Left ventricle myocardium inferior (tissue), 1 donor: ENCODE data around the gene TPX2. TPM values are rescaled to one million over a fixed set of nuclear protein-coding genes. Genes with fewer than 3 reads are reported as not detected.
A peak's percentile ranks its signal among the peaks of the same experiment; 100 is the strongest.

Source experiments
- DNase-seq: peaks from one replicate; pipeline ENCODE4 v3.0.0-alpha.2; 2020
- H3K27ac ChIP-seq: fragments of 200-600 bp; replicated peaks from 2 replicates; pipeline ENCODE4 v1.8.0; 2021
- H3K27me3 ChIP-seq: fragments of 200-600 bp; 2 replicates; pipeline ENCODE4 v1.8.0; 2021; ENCODE audit warnings: low read depth
- H3K36me3 ChIP-seq: fragments of 200-600 bp; 2 replicates; pipeline ENCODE4 v1.8.0; 2021
- H3K4me1 ChIP-seq: fragments of 200-600 bp; 2 replicates; pipeline ENCODE4 v1.8.0; 2021
- H3K4me3 ChIP-seq: fragments of 200-600 bp; 2 replicates; pipeline ENCODE4 v1.8.0; 2021; ENCODE audit warnings: mild to moderate bottlenecking, moderate library complexity
- H3K9me3 ChIP-seq: fragments of 200-600 bp; replicated peaks from 2 replicates; pipeline ENCODE4 v1.8.0; 2021
- intact Hi-C: fragments of 100-400 bp; cut with micrococcal nuclease; formaldehyde crosslinking; loops from one replicate; pipeline ENCODE4 v1.11.0; 2022
- total RNA-seq: library from RNA; stranded (reverse); fragmentation: NEBNext Ultra II Directional; extraction: Animal tissue kit (Norgen Biotek cat#: 25700); gene quantifications from one replicate; pipeline ENCODE4 v1.2.1, GENCODE V29; 2021
- TF ChIP-seq, protein P1 (sequence below): fragments of 200-600 bp; IDR thresholded peaks from 2 replicates; pipeline ENCODE4 v1.8.0; 2021; ENCODE audit warnings: antibody characterized with exemption, mild to moderate bottlenecking, borderline replicate concordance
- donor health status: DM: no; HTN: yes; CAD: no; lungs with severe emphysema.

The TPX2 gene
- total RNA-seq, 1 donor from 2014 or later = 0.71 TPM

DNA sequence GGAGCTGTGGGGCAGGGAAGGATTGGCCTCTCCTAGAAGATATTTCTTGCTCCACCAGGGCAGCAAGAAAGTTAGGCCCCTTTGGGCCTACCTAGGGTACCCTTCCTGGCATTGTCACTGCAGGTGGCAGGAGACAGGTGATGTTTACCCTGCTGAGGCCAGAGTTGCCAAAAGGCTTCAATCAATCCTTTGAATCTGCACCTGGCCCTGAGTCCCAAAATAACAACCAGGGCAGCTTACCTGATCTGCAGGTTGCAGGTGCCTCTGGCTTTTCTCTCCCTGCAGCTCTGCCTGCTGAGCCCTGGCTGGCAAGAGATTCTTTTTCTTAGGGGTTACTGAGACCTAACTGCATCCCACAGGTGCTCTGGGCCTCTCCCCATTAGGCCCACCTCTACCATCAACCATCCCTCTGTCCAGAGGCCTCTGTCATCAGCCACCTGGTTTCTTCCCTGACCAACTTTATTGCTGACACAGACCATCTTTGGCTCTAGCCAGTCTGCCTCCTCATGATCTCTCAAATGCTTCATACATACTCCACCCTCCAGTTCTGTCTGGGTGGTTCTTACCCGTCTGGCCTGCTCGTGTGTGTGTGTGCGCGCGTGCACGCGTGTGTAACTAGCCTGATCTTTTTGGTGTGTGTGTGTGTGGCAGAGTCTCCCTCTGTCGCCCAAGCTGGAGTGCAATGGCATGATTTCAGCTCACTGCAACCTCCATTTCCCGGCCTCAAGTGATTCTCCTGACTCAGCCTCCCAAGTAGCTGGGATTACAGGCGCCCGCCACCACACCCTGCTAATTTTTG, 30.2 kb upstream of the TPX2 start:
- intact Hi-C loops = no loop called here
- no peaks in the 10 kb centered on the region for H3K27me3 ChIP-seq
- H3K4me3 ChIP-seq = peak overlapping the region; percentile 27
- peak overlapping the region; percentile 99 for H3K27ac ChIP-seq
- peaks cover 40% of the 10 kb centered on the region for H3K36me3 ChIP-seq
- TF ChIP-seq, protein P1, sequence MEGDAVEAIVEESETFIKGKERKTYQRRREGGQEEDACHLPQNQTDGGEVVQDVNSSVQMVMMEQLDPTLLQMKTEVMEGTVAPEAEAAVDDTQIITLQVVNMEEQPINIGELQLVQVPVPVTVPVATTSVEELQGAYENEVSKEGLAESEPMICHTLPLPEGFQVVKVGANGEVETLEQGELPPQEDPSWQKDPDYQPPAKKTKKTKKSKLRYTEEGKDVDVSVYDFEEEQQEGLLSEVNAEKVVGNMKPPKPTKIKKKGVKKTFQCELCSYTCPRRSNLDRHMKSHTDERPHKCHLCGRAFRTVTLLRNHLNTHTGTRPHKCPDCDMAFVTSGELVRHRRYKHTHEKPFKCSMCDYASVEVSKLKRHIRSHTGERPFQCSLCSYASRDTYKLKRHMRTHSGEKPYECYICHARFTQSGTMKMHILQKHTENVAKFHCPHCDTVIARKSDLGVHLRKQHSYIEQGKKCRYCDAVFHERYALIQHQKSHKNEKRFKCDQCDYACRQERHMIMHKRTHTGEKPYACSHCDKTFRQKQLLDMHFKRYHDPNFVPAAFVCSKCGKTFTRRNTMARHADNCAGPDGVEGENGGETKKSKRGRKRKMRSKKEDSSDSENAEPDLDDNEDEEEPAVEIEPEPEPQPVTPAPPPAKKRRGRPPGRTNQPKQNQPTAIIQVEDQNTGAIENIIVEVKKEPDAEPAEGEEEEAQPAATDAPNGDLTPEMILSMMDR = no peak
- no peak for DNase-seq
- H3K4me1 ChIP-seq = peaks cover 100% of the 10 kb centered on the region
- H3K9me3 ChIP-seq = no peaks in the 10 kb centered on the region

GRCh38 chr20:31709939-31710338, 29.2 kb upstream of the TPX2 start:
- peaks cover 50% of the 10 kb centered on the region for H3K36me3 ChIP-seq
- H3K4me1 ChIP-seq = peaks cover 100% of the 10 kb centered on the region
- peak overlapping the region; percentile 99 for H3K27ac ChIP-seq

DNA sequence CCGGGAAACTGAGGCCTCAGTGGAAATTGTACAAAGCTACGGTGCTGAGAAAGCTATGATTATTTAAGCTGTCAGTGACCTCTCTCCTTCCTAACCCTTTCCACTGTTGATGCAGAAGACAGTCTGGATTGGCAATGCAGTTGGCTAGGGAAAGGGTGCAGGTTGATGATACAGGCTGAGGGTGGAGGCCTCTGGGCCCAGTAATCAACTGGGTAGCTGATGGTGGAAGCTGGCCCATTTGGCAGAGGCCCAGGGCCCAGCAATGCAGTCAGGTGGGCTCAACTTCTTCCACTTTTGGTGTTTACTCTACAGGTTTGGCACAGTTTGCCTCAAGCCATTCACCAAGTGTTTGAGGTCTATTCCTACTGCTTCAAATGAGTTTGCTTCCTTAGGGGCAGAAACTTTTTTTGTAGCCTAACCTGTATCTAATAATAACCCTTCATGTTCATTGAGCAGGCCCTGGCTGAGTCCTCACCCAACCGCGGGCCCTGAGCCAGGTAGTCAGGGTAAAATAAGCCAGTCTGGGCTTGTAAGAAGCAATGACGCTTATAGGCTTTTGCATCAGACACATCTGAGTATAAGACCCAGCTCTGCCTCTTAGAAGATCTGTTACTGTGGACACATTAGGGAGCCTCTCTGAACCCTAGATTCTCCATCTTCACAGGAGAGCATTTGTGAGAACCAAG, 28.5 kb upstream of the TPX2 start:
- peak; percentile 70 for DNase-seq
- H3K36me3 ChIP-seq = peaks cover 54% of the 10 kb centered on the region
- no peaks in the 10 kb centered on the region for H3K9me3 ChIP-seq
- peak overlapping the region; percentile 85 for H3K4me3 ChIP-seq
- intact Hi-C loops = no loop called here
- peak overlapping the region; percentile 99 for H3K27ac ChIP-seq
- peaks cover 100% of the 10 kb centered on the region for H3K4me1 ChIP-seq
- TF ChIP-seq, protein P1 = no peak
- H3K27me3 ChIP-seq = no peaks in the 10 kb centered on the region

More at GRCh38 chr20:31709939-31710338, 29.2 kb upstream of the TPX2 start:
- intact Hi-C loops = no loop called here
- Histone ChIP-seq H3K27me3 (no peaks in the 10 kb centered on the region), H3K9me3 (no peaks in the 10 kb centered on the region), H3K4me3 (peak overlapping the region; percentile 85)
- no peak for DNase-seq
- TF ChIP-seq, protein P1 = no peak

- H3K9me3 ChIP-seq = no peaks in the 10 kb centered on the region
- H3K4me1 ChIP-seq = peaks cover 100% of the 10 kb centered on the region
- DNase-seq = no peak
- H3K27ac ChIP-seq = peak overlapping the region; percentile 99
- TF ChIP-seq, protein P1 = no peak
- intact Hi-C loops = no loop called here
- peak overlapping the region; percentile 85 for H3K4me3 ChIP-seq
- peaks cover 45% of the 10 kb centered on the region for H3K36me3 ChIP-seq
- H3K27me3 ChIP-seq = no peaks in the 10 kb centered on the region
Observed at GRCh38 chr20:31711179-31712111, 27.6 kb upstream of the TPX2 start.

DNA sequence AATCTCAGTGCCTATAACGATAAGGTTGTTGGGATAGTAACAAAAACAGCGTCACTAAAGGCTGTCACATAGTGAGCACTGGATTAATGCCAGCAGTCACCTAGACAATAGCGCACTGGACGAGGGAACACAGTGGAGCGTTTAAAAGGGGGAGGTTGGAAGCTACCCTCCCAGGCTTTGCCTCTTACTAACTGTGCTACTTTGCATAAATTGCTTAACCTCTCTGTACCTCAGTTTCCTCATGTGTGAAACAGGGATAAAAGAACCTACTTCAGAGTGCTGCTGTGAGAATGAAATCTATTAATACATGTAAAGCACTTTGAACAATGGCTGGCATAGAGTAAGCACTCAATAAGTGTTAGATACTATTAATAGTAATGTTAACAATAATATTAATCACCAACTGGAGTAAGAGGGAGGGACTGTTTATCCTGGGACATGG, 27.0 kb upstream of the TPX2 start:
- DNase-seq = no peak
- Histone ChIP-seq H3K9me3 (no peaks in the 10 kb centered on the region), H3K4me3 (peak overlapping the region; percentile 85), H3K27me3 (no peaks in the 10 kb centered on the region), H3K36me3 (peaks cover 38% of the 10 kb centered on the region), H3K27ac (peak overlapping the region; percentile 99), H3K4me1 (peaks cover 100% of the 10 kb centered on the region)
- intact Hi-C loops = no loop called here
- TF ChIP-seq, protein P1 = no peak
